BLaER1 (cell line): ENCODE measurements around the gene P2RY11.
A peak's percentile ranks its signal among the peaks of the same experiment; 100 is the strongest.

ENCODE experiments used
- H3K27ac ChIP-seq: shearing (Covaris generic); formaldehyde crosslinking; 2 replicates; pipeline ENCODE4 v1.8.1; 2022
- H3K27me3 ChIP-seq: shearing (Covaris generic); formaldehyde crosslinking; 2 replicates; pipeline ENCODE4 v1.8.1; 2022
- H3K36me3 ChIP-seq: shearing (Covaris generic); formaldehyde crosslinking; 2 replicates; pipeline ENCODE4 v1.8.1; 2022
- H3K4me1 ChIP-seq: shearing (Covaris generic); formaldehyde crosslinking; 2 replicates; pipeline ENCODE4 v1.8.1; 2022
- H3K4me2 ChIP-seq: shearing (Covaris generic); formaldehyde crosslinking; 2 replicates; pipeline ENCODE4 v1.8.1; 2022
- H3K4me3 ChIP-seq: shearing (Covaris generic); formaldehyde crosslinking; 2 replicates; pipeline ENCODE4 v1.8.1; 2022
- H3K9ac ChIP-seq: shearing (Covaris generic); formaldehyde crosslinking; 2 replicates; pipeline ENCODE4 v1.8.1; 2022
- H3K9me3 ChIP-seq: shearing (Covaris generic); formaldehyde crosslinking; 2 replicates; pipeline ENCODE4 v1.8.1; 2022
- H4K20me1 ChIP-seq: shearing (Covaris generic); formaldehyde crosslinking; 2 replicates; pipeline ENCODE4 v1.8.1; 2022
- Cebpa-rat ChIP-seq: shearing (Covaris generic); IDR thresholded peaks from 2 replicates; pipeline ENCODE4 v1.8.1; 2022

The P2RY11 gene

GRCh38 chr19:10111405-10111811 lies at the start of gene P2RY11:
TSS of gene P2RY11 (plus strand) at chr19:10111693. CDS start at chr19:10111722, 29 bp downstream.
- peak within 1 kb of the TSS; percentile 97 for H3K4me2 ChIP-seq
- H3K4me1 ChIP-seq = peaks cover 89% of the 10 kb centered on the region
- H3K36me3 ChIP-seq = peaks cover 78% of the 10 kb centered on the region
- peak within 1 kb of the TSS; percentile 92 for H3K27ac ChIP-seq
- peaks cover 44% of the 10 kb centered on the region for H4K20me1 ChIP-seq
- H3K9me3 ChIP-seq = no peaks in the 10 kb centered on the region
- peak within 1 kb of the TSS; percentile 80 for H3K9ac ChIP-seq
- no peak for TF ChIP-seq Cebpa-rat
- no peaks in the 10 kb centered on the region for H3K27me3 ChIP-seq
- peak within 1 kb of the TSS; percentile 62 for H3K4me3 ChIP-seq

- Histone ChIP-seq H3K9me3 (no peaks in the 10 kb centered on the region), H3K4me3 (no peak overlapping the region), H3K36me3 (no peaks in the 10 kb centered on the region), H3K9ac (no peak overlapping the region), H4K20me1 (no peaks in the 10 kb centered on the region), H3K27me3 (no peaks in the 10 kb centered on the region), H3K27ac (no peak overlapping the region), H3K4me2 (no peak overlapping the region), H3K4me1 (no peaks in the 10 kb centered on the region)
- no peak for TF ChIP-seq Cebpa-rat
Observed at GRCh38 chr19:10061717-10062310, 49.7 kb upstream of the P2RY11 start.

GRCh38 chr19:10068205-10068604 lies 43.3 kb upstream of the P2RY11 start:
- H3K27ac ChIP-seq = no peak overlapping the region
- H3K4me1 ChIP-seq = peaks cover 13% of the 10 kb centered on the region
- H4K20me1 ChIP-seq = no peaks in the 10 kb centered on the region
- H3K9ac ChIP-seq = no peak overlapping the region
- H3K4me2 ChIP-seq = peak overlapping the region; percentile 13
- TF ChIP-seq Cebpa-rat = no peak
- H3K27me3 ChIP-seq = no peaks in the 10 kb centered on the region
- peaks cover 1% of the 10 kb centered on the region for H3K9me3 ChIP-seq
- H3K36me3 ChIP-seq = no peaks in the 10 kb centered on the region
- H3K4me3 ChIP-seq = no peak overlapping the region

GRCh38 chr19:10069046-10069445 lies 42.4 kb upstream of the P2RY11 start:
- Histone ChIP-seq H3K4me3 (no peak overlapping the region), H3K36me3 (no peaks in the 10 kb centered on the region), H3K4me2 (no peak overlapping the region), H4K20me1 (no peaks in the 10 kb centered on the region), H3K27ac (no peak overlapping the region), H3K4me1 (peaks cover 13% of the 10 kb centered on the region), H3K9me3 (peaks cover 10% of the 10 kb centered on the region), H3K9ac (no peak overlapping the region), H3K27me3 (no peaks in the 10 kb centered on the region)
- no peak for TF ChIP-seq Cebpa-rat

GRCh38 chr19:10070730-10071446 lies 40.6 kb upstream of the P2RY11 start:
- Histone ChIP-seq H3K4me1 (peaks cover 13% of the 10 kb centered on the region), H3K27me3 (no peaks in the 10 kb centered on the region), H3K4me3 (no peak overlapping the region), H3K27ac (no peak overlapping the region), H3K36me3 (no peaks in the 10 kb centered on the region), H3K9ac (no peak overlapping the region), H3K9me3 (peaks cover 15% of the 10 kb centered on the region), H4K20me1 (no peaks in the 10 kb centered on the region), H3K4me2 (no peak overlapping the region)
- TF ChIP-seq Cebpa-rat = no peak

GRCh38 chr19:10074153-10074552 lies 37.3 kb upstream of the P2RY11 start:
- Histone ChIP-seq H3K27me3 (no peaks in the 10 kb centered on the region), H3K9ac (no peak overlapping the region), H3K4me1 (0 out of 2 replicates have a peak, but pooled peaks cover 5% of the 10 kb centered on the region), H3K36me3 (no peaks in the 10 kb centered on the region), H3K4me2 (no peak overlapping the region), H4K20me1 (no peaks in the 10 kb centered on the region), H3K4me3 (no peak overlapping the region), H3K9me3 (peaks cover 15% of the 10 kb centered on the region), H3K27ac (no peak overlapping the region)
- TF ChIP-seq Cebpa-rat = no peak

GRCh38 chr19:10076535-10076934 lies 35.0 kb upstream of the P2RY11 start:
- Histone ChIP-seq H3K36me3 (no peaks in the 10 kb centered on the region), H3K27ac (no peak overlapping the region), H3K9ac (no peak overlapping the region), H3K27me3 (no peaks in the 10 kb centered on the region), H3K4me1 (0 out of 2 replicates have a peak, but pooled peaks cover 5% of the 10 kb centered on the region), H4K20me1 (no peaks in the 10 kb centered on the region), H3K4me2 (no peak overlapping the region), H3K9me3 (peaks cover 15% of the 10 kb centered on the region), H3K4me3 (no peak overlapping the region)
- TF ChIP-seq Cebpa-rat = no peak

GRCh38 chr19:10078329-10078728 lies 33.2 kb upstream of the P2RY11 start:
- Histone ChIP-seq H3K9ac (no peak overlapping the region), H3K4me2 (no peak overlapping the region), H3K4me3 (no peak overlapping the region), H3K27ac (no peak overlapping the region), H3K36me3 (no peaks in the 10 kb centered on the region), H4K20me1 (no peaks in the 10 kb centered on the region), H3K4me1 (0 out of 2 replicates have a peak, but pooled peaks cover 5% of the 10 kb centered on the region), H3K9me3 (peaks cover 12% of the 10 kb centered on the region), H3K27me3 (no peaks in the 10 kb centered on the region)
- TF ChIP-seq Cebpa-rat = no peak

- Histone ChIP-seq H3K27me3 (no peaks in the 10 kb centered on the region), H3K27ac (no peak overlapping the region), H3K9me3 (peaks cover 5% of the 10 kb centered on the region), H3K4me3 (no peak overlapping the region), H3K36me3 (no peaks in the 10 kb centered on the region), H3K4me2 (no peak overlapping the region), H3K9ac (no peak overlapping the region), H4K20me1 (no peaks in the 10 kb centered on the region), H3K4me1 (0 out of 2 replicates have a peak, but pooled peaks cover 5% of the 10 kb centered on the region)
- TF ChIP-seq Cebpa-rat = no peak
Observed at GRCh38 chr19:10079031-10079453, 32.5 kb upstream of the P2RY11 start.

- H3K36me3 ChIP-seq = peaks cover 1% of the 10 kb centered on the region
- H3K27me3 ChIP-seq = no peaks in the 10 kb centered on the region
- no peak overlapping the region for H3K27ac ChIP-seq
- TF ChIP-seq Cebpa-rat = no peak
- no peak overlapping the region for H3K4me3 ChIP-seq
- H3K4me2 ChIP-seq = no peak overlapping the region
- no peak overlapping the region for H3K9ac ChIP-seq
- H4K20me1 ChIP-seq = no peaks in the 10 kb centered on the region
- peaks cover 14% of the 10 kb centered on the region for H3K4me1 ChIP-seq
- no peaks in the 10 kb centered on the region for H3K9me3 ChIP-seq
Observed at GRCh38 chr19:10083911-10084310, 27.6 kb upstream of the P2RY11 start.
